Heart left ventricle (tissue), 13 donors: ENCODE data around the gene XYLT1.

Experiments
- POLR2A ChIP-seq, 2 donors: fragments of 450-650 bp; IDR thresholded peaks; one replicate each; pipeline ENCODE4 v1.6.1; 2017; ENCODE audit warnings: antibody characterized with exemption in 2 of 2, mild to moderate bottlenecking in 2 of 2, moderate library complexity in 2 of 2
- TF ChIP-seq, protein P1 (sequence below), 12 donors: fragments of 200-600 bp; sonication (generic) in 4 of 12; IDR thresholded peaks; one replicate each; pipeline versions ENCODE4 v1.5.0 to v1.8.0; 2018 to 2022; ENCODE audit warnings: antibody characterized with exemption in 12 of 12, mild to moderate bottlenecking in 5 of 12
- donor health status: ischemic (EF 13 %, LVEDD 7.1; RV severe dilation, severe dysfunction).
- donor health status: DM: no; HTN: yes; CAD: no.
- donor health status: DM: no; HTN: no; CAD: no.
- donor health status: ischemic (EF 25% LVEDD 6.9; RV normal size, moderate dysfunction).
- donor health status: ischemic (EF 25% LVEDD 5.7; RV mildly dilated, moderate dysfunction).
- donor health status: ischemic (EF 35%, LVEDD 5.7; RV mildly dilated, moderate dysfunction).
- donor health status: nonischemic (EF 11% LVEDD 7.7; RV severe dilation, severe dysfunction).
- donor health status: DM: yes; HTN: yes; CAD: no.
- donor health status: PGD.
- donor health status: ischemic (EF 29% LVEDD 5.4; RV normal size, mild dysfunction).
- donor health status: nonischemic (EF 23%, LVEDD 6.1; RV moderate dilation, normal function).

- TF ChIP-seq, protein P1, sequence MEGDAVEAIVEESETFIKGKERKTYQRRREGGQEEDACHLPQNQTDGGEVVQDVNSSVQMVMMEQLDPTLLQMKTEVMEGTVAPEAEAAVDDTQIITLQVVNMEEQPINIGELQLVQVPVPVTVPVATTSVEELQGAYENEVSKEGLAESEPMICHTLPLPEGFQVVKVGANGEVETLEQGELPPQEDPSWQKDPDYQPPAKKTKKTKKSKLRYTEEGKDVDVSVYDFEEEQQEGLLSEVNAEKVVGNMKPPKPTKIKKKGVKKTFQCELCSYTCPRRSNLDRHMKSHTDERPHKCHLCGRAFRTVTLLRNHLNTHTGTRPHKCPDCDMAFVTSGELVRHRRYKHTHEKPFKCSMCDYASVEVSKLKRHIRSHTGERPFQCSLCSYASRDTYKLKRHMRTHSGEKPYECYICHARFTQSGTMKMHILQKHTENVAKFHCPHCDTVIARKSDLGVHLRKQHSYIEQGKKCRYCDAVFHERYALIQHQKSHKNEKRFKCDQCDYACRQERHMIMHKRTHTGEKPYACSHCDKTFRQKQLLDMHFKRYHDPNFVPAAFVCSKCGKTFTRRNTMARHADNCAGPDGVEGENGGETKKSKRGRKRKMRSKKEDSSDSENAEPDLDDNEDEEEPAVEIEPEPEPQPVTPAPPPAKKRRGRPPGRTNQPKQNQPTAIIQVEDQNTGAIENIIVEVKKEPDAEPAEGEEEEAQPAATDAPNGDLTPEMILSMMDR (IDR thresholded peaks at IDR 0.05), result no peak
- TF ChIP-seq POLR2A (IDR thresholded peaks at IDR 0.05), result no peak
Observed at GRCh38 chr16:17228708-17229055, 242.1 kb downstream of the XYLT1 start.
